HCT116 (cell line): ENCODE data around the gene AADAC.

Source experiments
- ELF1 ChIP-seq: IDR thresholded peaks from 2 replicates; pipeline ENCODE4 v1.6.1; 2012; ENCODE audit warnings: low read depth, borderline replicate concordance
- EZH2 ChIP-seq: fragments of 200-600 bp; sonication (generic); IDR thresholded peaks from 2 replicates; pipeline ENCODE4 v1.6.1; 2017; ENCODE audit warnings: antibody characterized with exemption, mixed run types
- FOSL1 ChIP-seq: IDR thresholded peaks from 2 replicates; pipeline ENCODE4 v1.6.1; 2012; ENCODE audit warnings: low read depth
- JUND ChIP-seq: IDR thresholded peaks from 2 replicates; pipeline ENCODE4 v1.6.1; 2012
- POLR2A ChIP-seq: IDR thresholded peaks from 2 replicates; pipeline ENCODE4 v1.7.0; 2011; ENCODE audit warnings: borderline replicate concordance; ENCODE audit not compliant: insufficient read depth, insufficient read length; ENCODE audit errors: extremely low read depth
- RAD21 ChIP-seq: IDR thresholded peaks from 2 replicates; pipeline ENCODE4 v1.6.1; 2012; ENCODE audit warnings: low read depth, mild to moderate bottlenecking
- SIN3A ChIP-seq: IDR thresholded peaks from 2 replicates; pipeline ENCODE4 v1.6.1; 2012; ENCODE audit warnings: low read depth
- TCF7L2 ChIP-seq: IDR thresholded peaks from 2 replicates; pipeline ENCODE4 v1.7.0; 2011; ENCODE audit warnings: borderline replicate concordance, inconsistent platforms; ENCODE audit not compliant: insufficient read depth, insufficient read length; ENCODE audit errors: extremely low read depth
- TF ChIP-seq, protein P1 (sequence below), 3 experiments: fragments of 200-600 bp in 1 of 3; sonication (generic) in 1 of 3; IDR thresholded peaks in 2 of 3; conservative IDR thresholded peaks in 1 of 3; 2 replicates each; pipeline ENCODE4 v1.5.1; 2012 to 2017; ENCODE audit warnings: low read depth in 2 of 3, low read length in 2 of 3, antibody characterized with exemption in 1 of 3, borderline replicate concordance in 1 of 3, control low read depth in 1 of 3, mild to moderate bottlenecking in 1 of 3, mixed read lengths in 1 of 3, mixed run types in 1 of 3, moderate library complexity in 1 of 3; ENCODE audit not compliant: insufficient read depth in 1 of 3
- TF ChIP-seq, protein P2 (sequence below): IDR thresholded peaks from 2 replicates; pipeline ENCODE4 v1.6.1; 2012; ENCODE audit warnings: low read depth
- TF ChIP-seq, protein P3 (sequence below): IDR thresholded peaks from 2 replicates; pipeline ENCODE4 v1.6.1; 2012

DNA sequence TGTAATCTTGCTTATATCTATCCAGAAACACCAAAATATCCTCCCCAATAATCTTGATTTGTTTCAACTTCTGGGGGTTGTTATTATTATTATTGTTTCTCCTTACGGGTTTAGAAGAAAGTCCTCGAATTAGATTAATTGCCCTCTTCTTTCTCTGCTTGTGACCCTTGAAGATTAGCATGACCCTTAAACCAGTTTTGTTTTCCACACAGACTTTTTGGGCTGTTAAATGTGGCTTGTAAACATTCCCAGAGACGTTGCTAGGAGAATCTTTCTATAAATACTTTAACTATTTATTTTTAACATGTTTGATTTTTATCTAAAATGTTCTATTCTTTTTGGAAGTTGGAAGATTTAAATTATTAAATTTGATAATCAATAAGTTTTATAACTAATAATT lies 55.3 kb downstream of the AADAC start:
- TF ChIP-seq SIN3A, result no peak
- TF ChIP-seq, protein P1, sequence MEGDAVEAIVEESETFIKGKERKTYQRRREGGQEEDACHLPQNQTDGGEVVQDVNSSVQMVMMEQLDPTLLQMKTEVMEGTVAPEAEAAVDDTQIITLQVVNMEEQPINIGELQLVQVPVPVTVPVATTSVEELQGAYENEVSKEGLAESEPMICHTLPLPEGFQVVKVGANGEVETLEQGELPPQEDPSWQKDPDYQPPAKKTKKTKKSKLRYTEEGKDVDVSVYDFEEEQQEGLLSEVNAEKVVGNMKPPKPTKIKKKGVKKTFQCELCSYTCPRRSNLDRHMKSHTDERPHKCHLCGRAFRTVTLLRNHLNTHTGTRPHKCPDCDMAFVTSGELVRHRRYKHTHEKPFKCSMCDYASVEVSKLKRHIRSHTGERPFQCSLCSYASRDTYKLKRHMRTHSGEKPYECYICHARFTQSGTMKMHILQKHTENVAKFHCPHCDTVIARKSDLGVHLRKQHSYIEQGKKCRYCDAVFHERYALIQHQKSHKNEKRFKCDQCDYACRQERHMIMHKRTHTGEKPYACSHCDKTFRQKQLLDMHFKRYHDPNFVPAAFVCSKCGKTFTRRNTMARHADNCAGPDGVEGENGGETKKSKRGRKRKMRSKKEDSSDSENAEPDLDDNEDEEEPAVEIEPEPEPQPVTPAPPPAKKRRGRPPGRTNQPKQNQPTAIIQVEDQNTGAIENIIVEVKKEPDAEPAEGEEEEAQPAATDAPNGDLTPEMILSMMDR (IDR thresholded peaks at IDR 0.05 in 2 of 3, conservative IDR thresholded peaks at IDR 0.05 in 1 of 3; ENCODE audit: borderline replicate concordance in 1 of 3, insufficient read depth in 1 of 3, low read depth in 2 of 3, low read length in 2 of 3), result no peak
- no peak for TF ChIP-seq POLR2A
- no peak for TF ChIP-seq RAD21
- TF ChIP-seq, protein P2, sequence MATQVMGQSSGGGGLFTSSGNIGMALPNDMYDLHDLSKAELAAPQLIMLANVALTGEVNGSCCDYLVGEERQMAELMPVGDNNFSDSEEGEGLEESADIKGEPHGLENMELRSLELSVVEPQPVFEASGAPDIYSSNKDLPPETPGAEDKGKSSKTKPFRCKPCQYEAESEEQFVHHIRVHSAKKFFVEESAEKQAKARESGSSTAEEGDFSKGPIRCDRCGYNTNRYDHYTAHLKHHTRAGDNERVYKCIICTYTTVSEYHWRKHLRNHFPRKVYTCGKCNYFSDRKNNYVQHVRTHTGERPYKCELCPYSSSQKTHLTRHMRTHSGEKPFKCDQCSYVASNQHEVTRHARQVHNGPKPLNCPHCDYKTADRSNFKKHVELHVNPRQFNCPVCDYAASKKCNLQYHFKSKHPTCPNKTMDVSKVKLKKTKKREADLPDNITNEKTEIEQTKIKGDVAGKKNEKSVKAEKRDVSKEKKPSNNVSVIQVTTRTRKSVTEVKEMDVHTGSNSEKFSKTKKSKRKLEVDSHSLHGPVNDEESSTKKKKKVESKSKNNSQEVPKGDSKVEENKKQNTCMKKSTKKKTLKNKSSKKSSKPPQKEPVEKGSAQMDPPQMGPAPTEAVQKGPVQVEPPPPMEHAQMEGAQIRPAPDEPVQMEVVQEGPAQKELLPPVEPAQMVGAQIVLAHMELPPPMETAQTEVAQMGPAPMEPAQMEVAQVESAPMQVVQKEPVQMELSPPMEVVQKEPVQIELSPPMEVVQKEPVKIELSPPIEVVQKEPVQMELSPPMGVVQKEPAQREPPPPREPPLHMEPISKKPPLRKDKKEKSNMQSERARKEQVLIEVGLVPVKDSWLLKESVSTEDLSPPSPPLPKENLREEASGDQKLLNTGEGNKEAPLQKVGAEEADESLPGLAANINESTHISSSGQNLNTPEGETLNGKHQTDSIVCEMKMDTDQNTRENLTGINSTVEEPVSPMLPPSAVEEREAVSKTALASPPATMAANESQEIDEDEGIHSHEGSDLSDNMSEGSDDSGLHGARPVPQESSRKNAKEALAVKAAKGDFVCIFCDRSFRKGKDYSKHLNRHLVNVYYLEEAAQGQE, result no peak
- TF ChIP-seq, protein P3, sequence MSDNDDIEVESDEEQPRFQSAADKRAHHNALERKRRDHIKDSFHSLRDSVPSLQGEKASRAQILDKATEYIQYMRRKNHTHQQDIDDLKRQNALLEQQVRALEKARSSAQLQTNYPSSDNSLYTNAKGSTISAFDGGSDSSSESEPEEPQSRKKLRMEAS, result no peak
- TF ChIP-seq JUND, result no peak
- TF ChIP-seq TCF7L2, result no peak
- no peak for TF ChIP-seq EZH2
- TF ChIP-seq ELF1, result no peak
- TF ChIP-seq FOSL1, result no peak
